ENCODE data around the gene LPP.
"Not testable (repeated sequence)": the region's sequence is repeated elsewhere in the genome, so short reads cannot be mapped to it uniquely, and the experiment has no call there.

Gene LPP

DNA sequence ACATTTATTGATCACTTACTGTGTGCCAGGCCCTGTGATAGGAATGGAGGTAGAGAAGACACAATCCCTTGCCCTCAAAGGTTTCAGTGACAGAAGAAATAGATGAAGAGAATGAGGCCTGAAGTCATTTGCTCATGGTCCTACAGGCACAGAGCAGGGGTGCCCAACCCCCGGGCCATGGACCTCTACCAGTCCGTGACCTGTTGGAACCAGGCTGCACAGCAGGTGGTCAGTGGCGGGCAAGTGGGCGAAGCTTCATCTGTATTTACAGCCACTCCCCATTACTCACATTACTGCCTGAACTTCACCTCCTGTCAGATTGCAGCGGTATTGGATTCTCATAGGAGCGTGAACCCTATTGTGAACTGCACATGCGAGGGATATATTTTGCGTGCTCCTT lies 480.3 kb downstream of the LPP start:
- no peak for DNase-seq (ENCODE audit: low spot score)

DNA sequence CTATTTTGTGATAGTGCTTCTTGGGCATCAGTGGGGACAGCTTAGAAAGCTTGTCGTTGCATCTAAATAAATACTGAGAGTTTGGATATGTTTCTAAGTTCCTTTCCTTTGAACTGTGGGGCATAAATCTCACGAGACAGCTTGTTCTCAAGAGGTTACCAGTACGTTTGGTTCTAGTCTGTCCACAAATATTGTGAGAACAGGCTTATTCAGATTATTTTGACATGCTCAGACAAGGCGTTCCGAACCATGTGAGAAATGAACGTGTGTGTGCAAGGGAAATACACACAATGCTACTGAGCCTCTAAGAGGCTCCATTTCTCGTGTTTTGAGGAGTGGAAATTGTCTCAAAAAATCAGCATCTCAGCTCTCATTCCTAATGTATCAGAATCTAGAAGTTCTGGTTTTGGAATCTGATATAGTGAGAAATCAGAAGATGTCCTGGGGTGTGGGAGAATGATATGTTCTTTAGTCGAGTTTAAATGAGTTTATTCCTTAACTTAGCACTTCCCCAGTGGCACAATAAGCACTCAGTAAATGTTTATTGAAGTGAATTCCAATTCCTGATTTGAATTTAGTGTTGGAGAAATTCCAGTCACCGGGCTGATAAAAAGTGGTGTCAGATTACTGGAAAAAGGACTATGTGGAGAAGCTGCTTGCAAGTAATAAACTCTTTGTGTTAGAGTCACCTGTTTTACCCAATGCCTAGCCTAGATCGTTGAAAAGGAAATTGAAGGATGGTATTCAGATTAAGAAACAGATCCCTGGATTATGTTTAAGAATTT lies 481.5 kb downstream of the LPP start:
- DNase-seq (ENCODE audit: low spot score), result no peak

DNA sequence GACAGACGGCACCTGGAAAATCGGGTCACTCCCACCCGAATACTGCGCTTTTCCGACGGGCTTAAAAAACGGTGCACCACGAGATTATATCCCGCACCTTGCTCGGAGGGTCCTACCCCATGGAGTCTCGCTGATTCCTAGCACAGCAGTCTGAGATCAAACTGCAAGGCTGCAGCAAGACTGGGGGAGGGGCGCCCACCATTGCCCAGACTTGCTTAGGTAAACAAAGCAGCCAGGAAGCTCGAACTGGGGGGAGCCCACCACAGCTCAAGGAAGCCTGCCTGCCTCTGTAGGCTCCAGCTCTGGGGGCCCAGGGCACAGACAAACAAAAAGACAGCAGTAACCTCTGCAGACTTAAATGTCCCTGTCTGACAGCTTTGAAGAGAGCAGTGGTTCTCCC lies 482.3 kb downstream of the LPP start:
- not testable (repeated sequence) for DNase-seq (ENCODE audit: low spot score)

DNA sequence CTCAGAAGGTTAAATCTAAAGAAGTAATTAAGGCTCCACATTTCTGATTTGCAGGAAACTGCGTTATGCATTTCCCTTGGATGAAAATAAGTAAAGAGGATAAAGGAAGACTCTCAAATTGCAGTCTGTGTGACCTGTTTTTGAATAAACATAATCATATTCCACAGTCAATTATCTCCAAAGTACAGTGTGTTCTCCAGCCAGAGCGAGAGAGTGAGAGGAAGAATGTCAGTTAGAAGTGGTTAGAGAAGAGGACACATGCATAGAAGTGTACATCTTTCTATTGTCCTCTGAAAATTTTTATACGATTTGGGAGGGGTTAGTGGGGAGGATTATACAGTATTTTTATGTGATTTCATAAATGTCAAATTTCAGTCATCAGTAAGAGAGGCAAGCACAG lies 487.1 kb downstream of the LPP start:
- no peak for DNase-seq (ENCODE audit: low spot score)

DNA sequence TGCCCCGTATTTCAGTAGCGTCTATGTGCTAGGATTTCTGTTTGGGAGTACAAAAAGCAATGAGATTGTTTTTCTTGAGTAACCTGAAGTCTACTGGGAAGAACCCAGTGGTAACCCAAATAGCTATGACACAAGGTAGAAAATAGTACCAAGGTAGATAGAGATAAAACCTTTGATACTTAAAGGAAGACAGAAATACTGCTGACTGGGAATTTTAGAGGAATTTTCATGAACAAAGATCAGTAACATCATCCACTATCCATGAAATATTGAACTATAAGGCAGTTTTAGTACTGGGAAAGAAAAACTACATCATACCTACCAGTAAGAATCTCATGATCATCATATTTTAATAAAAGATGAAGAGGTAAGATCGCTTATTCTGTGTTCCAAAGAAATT lies 489.8 kb downstream of the LPP start:
- no peak for DNase-seq (ENCODE audit: low spot score)

DNA sequence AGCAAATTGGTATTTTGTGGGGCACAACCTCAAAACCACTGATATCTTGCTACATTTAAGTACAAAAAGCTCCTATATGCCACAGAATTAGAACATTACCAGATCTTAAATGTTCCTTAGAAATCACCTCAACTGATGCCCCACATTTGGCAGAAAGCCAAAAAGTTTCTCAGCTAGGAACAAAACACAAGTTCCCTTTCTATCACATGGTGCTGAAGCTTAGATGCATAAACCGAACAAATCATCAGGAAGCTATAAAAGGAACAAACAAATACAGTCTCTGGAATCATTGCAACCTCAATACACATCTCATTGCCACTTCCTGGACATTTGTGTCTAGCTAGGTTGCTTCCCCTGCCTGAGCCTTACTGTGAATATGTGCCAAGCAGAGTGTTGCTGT lies 492.6 kb downstream of the LPP start:
- peak; percentile 16 for DNase-seq (ENCODE audit: low spot score)

DNA sequence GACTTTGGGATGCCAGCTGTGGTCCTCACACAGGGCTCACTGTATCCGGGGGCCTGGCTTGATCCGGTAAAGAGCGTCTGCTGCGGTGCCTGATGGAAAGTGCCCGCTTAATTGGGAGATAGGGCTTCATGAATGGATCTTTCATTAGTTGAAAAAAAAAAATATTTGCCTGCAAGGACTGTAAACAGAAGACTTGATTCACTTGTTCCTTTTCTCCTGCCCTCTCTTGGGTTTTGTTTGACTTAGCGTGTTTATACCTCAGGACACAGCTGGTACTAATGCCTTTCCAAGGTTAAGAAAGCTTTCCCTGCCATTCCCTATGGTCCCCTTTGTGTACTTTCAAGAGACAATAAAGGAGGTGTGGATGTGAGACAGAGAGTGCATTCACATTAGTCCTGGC lies 493.3 kb downstream of the LPP start:
- DNase-seq (ENCODE audit: low spot score), result no peak

DNA sequence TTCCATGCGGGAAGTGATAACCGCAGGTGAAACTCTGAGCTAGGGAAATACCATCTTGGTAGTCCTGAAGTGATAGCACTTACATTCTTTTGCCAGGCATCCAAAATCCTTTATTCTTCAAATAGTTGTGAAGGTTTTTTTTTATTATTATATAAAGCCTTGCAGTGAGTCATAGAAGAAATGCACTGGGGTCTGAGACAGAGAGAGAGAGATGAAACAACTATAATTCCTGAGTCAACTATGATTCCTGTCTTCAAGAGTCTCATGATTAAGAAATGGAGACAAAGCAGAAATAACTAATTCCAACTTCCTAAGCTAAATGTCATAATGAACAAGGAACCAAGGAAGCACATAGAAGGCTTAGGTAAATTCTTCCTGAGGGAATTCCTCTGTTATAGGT lies 495.6 kb downstream of the LPP start:
- no peak for DNase-seq (ENCODE audit: low spot score)

DNA sequence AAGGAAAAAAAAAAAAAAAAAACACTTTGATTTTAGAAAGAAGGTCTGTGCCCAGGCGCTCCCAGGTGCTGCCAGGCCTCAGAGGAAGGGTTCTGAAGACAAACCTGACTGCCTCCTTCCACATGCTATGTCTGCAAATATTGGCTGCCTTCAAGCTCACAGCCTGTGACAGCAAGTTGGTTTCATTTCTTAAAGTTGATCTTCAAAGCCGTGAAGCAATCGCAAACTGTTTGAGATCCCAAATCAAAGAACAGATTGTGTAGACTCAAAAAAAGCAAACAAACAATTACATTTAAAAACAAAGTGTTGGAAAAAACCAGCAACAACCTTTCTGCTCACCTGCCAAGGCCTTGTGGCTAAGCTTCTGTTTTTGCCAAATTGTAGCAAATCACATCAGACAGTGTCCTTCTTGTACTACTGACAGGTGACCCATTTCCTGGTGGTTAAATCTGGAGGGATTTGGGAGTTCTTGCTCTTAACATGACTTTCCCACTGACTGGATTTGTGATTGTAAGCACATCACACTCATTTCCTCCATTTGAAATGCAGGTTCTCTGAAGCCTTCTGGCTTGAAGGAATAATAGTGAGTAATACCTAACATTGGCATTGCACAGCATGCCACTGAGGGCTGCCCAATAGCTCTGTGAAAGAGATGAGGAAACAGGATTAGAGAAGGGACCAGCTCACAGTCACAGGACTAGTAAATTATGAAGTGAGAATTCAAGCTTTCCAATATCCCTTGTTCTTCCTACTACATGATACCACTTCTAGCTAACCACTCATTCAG lies 502.4 kb downstream of the LPP start:
- no peak for DNase-seq (ENCODE audit: low spot score)

DNA sequence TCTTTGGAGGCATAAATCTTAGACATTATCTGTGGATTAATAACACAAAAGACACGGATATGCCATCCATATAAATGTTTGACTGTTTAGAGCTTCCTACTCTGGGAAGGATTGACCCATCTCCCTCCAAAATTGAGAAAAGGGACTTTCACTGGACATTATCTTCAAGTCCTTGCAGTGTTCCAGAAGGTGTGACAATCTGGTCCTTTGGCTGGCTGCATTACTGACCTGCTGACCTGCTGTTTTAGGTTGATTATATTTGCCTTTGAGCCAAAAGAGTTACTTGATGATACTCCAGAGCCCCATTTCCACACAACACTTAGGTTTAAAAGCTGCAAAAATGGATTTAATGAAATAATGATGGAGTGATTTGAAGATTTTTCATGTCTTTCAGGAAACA lies 504.6 kb downstream of the LPP start:
- no peak for DNase-seq (ENCODE audit: low spot score)

DNA sequence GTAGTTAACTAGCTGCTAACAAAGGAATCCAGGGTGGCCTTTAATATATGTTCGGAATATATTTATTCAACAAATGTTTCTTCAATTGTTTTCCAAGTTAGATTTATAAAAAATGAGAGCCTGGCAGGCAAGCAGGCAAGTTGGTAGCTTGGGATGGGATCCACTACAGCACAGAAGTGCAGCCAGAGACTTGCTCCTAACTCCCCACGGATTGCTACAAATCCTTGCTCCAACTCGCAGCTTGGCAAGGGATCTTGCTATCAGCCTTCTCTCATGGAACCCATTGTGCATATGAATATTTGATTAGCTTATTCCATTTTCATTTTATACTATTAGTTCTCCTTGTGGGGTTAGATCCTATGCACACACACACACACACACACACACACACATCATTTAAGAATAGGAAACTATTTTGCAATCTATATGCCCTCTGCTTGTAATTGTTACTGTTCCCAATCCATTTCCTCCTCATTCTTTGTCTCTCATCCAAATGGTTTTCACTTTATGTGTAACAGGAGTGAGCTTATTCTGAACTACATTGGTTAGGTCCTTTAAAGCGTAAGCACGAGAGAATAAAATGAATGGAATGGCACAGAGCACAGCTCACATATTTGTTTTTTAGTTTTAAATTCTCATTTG lies 505.6 kb downstream of the LPP start:
- no peak for DNase-seq (ENCODE audit: low spot score)

DNA sequence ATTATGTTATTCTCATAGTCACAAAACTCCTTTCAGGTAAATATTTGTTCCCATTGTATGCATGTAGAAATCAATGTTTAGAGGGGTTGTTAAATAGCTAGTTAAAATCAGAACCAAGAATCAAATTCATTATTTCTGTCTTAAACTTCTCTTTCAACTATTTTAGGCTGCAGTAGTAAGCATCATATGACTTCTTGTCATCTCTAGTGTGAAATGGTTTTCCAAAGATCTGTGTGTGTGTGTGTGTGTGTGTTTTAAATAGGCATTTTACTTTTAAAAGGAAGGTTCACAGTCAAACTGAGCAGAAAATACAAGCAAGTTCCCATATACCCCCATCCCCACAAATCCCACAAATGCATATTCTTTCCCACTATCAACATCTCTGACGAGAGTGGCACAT lies 506.5 kb downstream of the LPP start:
- DNase-seq (ENCODE audit: low spot score), result no peak

DNA sequence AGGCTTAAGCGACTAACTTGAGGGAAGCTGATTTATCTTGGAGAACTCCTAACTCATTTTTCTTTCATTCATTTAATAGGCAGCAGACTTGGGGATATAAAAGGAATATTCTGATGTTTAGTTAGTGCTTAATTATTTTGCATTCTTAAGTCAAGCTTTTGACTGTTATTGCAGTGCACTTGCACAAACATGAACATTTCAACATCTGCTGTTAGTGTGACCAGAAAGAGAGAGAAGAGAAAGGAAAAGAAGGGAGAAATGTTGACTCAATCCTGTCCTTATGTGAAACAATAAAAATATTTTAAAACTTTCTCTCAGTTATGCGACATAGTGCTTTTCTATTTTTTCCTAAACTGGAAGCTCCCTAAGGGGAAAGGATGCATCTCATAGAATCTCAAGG lies 507.8 kb downstream of the LPP start:
- no peak for DNase-seq (ENCODE audit: low spot score)

DNA sequence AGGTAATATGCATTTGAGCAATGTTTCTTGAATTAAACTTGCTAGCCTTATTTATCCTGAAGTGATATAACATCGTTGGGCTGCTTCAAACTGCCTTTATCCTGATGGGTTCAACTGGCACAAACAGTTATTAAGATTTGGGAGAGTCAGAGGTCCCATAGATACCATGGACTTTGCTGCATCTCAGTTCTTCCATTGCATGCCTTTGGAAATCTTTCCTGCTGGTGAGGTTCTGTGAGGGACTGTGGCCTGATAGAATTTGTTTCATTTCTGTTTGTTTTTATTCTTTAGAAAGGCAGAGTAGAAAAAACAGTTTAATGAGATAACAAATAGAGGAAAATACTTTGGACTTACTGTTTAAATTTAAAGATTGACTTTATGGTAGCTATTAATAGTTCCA lies 508.3 kb downstream of the LPP start:
- no peak for DNase-seq (ENCODE audit: low spot score)

DNA sequence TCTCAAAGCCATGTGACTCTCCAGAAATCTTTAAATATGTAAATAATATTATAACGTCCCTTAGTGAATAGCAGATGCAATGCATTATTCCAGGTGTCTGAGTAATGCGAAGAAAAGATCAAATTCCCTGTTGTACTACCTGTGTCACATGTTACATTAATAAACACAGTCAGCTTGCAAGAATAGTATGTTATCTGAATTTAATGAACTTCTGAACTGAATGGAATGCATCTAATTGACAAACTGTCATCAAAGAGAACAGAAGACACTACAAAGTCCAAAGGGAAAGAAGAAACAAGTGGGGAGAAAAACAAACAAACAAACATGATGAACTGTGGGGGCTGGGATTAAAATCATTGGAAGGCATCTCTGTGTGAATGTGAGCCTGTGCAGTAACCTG lies 508.8 kb downstream of the LPP start:
- DNase-seq (ENCODE audit: low spot score), result no peak

DNA sequence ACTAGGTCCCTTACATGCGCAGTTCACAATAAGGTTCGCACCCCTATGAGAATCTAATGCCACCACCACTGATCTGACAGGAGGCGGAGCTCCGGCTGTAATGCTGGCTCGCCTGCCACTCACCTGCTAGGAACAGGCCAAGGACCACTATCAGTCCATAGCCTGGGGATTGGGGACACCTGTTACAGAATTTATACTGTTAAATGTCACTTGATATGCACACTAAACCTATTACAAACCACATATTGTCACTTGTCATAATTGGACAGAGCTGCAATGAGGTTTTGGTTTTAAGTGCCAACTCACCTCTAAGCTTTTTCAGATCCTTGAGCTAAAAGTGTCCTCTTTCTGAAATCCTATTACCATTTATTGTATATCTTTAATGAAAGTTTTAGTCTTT lies 509.9 kb downstream of the LPP start:
- no peak for DNase-seq (ENCODE audit: low spot score)

DNA sequence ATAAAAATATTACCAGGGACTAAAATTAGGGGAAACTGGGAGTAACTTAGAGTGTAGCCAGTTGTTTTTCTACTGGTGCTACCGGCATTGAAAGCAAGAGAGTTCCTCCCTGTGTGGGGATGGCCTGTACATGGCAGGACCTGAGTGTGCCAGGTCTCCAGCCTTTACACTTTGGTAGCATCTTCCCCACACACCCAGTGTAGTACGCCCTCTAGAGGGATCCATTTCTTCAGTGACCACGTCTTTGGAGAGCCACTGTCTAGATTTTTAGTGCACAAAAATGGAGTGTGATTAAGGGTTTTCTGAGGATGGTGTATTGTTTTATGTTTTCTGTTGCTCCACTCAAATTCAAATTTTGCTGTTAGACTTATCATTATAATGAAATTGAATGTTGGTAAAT lies 510.8 kb downstream of the LPP start:
- no peak for DNase-seq (ENCODE audit: low spot score)

DNA sequence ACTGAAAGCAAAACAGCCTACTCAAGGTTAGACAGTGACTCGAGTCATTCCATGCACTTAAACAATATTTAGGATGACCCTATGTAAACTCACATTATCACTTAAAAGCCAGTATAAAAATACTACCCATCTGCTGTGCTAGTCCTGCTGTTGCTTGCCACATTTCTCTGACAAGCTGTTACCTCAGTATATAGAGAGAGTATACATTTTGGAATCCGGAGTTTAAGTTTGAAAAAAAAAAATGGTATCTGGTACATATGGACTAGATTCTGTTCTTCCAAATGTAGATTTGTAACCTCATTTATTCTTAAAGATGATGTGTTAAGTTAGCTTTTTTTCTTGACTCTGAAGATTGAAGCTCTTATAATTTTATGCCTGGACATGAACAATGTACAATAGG lies 514.0 kb downstream of the LPP start:
- no peak for DNase-seq (ENCODE audit: low spot score)

DNA sequence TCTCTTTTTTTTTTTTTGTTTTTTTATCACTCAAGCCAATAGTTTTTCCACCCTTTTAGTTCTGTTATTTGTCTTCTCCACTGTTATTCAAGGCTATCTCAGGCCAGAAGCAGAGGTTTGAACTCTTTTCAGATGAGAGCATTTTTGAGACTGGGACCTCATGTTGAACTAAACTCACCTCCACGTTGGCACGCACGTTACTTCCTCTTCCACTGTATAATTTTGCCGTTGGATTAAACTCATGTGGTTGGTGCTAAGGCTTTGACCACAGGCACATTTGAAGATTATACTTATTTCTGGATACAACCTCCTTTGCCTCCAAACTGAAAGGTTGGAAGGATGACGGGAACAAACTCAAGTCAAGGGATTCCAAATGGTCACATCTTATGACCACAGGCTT lies 516.5 kb downstream of the LPP start:
- DNase-seq (ENCODE audit: low spot score), result no peak

DNA sequence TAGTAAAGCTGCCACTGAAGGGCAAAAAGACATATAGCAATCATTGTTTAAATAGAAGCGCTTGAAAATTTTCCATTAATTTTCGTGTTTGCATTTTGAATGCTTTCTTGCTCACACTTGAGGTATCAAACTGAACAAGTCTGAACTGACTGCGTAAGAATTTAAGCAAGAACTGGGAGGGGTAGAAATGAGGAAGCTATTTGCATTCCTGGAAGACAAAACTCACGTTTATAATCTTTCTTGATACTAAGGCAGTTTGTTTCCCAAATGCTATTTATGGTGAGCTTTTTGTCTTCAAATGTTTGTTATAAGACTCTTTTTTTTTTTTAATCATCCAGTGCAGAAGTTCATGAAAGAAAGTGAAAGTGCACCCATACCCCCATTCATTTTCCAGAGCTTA lies 518.0 kb downstream of the LPP start:
- no peak for DNase-seq (ENCODE audit: low spot score)

DNA sequence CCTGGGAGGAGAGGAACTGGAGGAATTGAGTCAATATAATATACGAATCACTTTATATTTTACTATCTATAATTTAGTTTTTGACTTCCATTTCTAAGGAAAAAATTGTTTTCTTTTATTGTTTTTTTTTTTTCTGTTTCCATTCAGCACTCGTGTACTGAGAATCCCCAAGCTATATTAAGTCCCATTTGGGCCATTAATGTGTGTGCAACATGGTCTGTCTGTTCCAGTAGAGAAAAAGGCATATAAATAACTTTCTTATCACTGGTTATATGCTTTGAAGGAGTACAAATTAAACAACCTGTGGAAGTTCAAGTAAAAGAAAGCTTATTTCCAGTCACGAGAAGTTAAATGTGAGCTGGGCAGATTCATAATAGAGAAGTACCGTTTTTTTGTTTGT lies 518.9 kb downstream of the LPP start:
- DNase-seq (ENCODE audit: low spot score), result no peak

DNA sequence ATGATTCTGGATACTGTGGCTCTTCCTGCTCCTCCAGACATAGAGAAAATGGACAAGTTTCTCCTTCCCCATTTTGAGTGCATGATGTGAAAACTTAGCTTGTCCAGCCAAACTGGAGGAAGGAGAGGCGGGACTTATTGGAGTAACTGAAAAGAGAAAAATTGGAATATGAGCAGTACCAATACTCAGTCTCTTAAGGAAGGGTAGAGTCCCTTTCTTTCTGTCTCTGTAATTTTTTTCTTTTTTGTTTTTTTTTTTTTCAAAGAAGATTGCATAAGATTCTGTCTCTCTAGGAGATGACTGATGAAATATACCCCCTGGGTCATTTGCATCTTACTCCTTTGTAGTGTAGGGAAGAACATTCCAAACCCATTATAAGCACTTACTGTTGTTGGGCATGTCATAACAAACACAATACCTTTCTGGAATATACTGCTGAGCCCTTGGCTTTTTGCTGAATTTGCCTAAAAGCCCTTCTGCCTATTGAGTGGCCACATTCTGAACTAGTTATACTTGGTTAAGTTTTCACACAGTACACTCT lies 519.8 kb downstream of the LPP start:
- DNase-seq (ENCODE audit: low spot score), result no peak

DNA sequence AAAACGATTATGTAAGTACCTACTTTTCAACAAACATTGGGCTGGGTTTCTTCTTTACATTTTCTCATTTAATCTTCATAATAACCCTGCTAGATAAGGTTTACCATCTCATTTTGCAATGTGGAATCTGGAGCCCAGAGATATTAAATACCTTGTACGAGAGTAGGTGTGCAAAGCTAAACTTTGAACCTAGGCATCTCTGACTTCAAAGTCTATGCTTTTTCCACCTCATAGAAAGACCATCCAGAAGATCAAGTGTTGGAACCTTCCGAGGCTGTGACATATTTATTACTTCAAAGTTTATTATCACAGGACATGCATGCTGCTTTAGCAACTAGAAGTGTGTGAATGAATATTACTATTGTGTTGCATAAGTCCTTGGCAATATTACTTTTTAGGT lies 520.6 kb downstream of the LPP start:
- DNase-seq (ENCODE audit: low spot score), result no peak

Data from putamen (tissue), 1 donor.